CD4-positive, alpha-beta T cell treated with Interleukin-6 for 4 hours (primary cell): ENCODE data around the gene RNF19B.
A peak's percentile ranks its signal among the peaks of the same experiment; 100 is the strongest.
"Not testable (repeated sequence)": the region's sequence is repeated elsewhere in the genome, so short reads cannot be mapped to it uniquely, and the experiment has no call there.

ENCODE experiments used
- DNase-seq: peaks from one replicate; pipeline ENCODE4 v3.0.0-alpha.2; 2020; ENCODE audit warnings: mixed read lengths

RNF19B gene

DNA sequence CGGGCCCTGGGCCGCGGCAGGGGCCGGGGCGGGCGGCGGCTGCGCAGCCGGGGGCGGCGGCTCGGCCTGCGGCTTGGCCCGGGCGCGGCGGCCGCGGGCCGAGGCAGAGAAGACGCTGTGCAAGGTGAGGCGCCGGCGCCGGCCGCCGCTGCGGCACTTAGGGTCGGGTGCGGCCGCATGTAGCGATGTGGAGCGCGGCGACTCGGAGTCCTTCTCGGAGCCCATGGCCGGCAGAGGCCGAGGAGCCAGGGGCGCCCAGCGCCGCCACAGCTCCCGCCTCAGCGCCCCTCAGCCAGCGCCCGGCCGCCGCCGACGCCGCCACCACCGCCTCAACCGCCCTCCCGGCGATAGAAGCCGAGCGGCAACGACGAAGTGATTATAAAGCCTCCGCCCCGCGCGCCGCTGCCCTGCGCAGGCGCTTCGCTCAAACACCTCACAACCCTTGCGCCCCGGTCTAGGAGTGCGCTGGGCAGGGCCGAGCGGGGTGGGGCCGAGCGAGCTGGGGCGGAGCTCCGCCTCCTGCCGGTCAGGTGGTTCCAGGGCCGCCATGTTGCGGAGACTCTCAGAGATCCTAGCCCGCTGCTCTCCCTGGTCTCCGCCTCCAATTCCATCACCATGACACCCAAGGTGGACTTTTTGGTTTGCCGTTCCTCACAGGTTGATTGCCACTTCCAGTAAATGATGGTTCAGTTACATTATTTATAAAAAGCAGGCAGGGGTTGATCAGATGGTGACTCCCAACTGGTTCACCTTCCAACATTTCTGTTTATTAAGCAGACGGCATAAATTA, at the start of gene RNF19B:
Gene RNF19B (minus strand): TSS at position 349 of the 790 bp plus-strand sequence. CDS start 124 bp downstream, at position 225.
- DNase-seq = peak; percentile 96

DNA sequence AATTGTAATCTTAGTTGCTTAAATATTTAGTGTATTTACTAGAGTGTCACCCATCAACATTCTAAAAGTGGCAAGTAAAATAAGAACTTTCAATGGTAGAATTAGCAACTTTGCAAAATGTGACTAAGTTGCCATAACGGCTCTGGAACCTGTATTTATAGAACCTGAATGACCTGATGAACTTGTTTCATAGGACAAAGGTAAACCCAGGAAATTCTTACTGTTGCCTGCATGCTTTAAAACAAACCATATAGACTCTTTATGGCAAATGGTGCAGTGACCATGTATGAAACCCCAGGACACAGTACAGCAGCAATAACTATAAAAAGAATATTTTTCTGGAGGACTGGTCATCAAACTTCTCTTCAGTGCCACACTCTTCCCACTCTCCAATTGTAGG, 49.2 kb upstream of the RNF19B start:
- DNase-seq = no peak

DNA sequence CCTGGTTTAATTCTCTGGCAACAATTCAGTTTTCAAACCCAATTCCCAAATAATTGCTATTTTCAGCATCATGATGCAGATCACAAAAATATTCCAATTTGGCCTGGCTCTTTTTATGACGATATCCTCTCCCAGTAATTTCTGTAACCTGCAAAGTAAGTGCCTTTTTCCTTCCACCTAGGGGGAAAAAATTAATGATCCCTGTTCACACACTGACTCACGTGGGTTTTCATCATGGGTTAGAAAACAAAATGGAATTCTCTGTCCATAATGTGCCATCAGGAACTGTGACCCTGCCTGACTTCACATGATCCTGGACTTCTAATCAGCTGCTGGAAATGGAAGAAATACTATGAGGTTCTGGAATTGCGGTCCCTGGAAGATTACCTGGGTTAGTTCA, 47.6 kb upstream of the RNF19B start:
- DNase-seq = no peak

- DNase-seq = no peak
These were observed 46.5 kb upstream of the RNF19B start for GRCh38 chr1:33010932-33011731.

DNA sequence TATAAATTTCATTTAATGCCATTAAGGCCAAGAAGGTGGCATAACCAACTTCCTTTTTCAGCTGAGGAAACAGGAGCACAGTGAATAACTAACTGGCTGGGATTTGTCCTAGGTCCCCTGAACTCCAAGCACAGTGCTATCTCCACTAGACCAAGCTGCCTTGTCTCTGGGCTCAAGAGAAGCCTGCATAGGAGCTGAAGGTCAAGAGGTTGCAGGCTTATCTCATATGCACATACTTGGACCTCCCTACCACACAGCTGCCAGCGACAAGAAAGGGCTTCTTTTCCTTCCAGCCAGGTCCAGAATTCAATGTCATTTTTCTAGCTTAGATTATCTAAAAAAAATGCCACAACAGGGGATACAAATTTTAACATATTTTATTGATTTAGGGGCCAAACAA, 45.0 kb upstream of the RNF19B start:
- DNase-seq = no peak

- no peak for DNase-seq
These were observed 43.7 kb upstream of the RNF19B start for GRCh38 chr1:33008051-33008914.

DNA sequence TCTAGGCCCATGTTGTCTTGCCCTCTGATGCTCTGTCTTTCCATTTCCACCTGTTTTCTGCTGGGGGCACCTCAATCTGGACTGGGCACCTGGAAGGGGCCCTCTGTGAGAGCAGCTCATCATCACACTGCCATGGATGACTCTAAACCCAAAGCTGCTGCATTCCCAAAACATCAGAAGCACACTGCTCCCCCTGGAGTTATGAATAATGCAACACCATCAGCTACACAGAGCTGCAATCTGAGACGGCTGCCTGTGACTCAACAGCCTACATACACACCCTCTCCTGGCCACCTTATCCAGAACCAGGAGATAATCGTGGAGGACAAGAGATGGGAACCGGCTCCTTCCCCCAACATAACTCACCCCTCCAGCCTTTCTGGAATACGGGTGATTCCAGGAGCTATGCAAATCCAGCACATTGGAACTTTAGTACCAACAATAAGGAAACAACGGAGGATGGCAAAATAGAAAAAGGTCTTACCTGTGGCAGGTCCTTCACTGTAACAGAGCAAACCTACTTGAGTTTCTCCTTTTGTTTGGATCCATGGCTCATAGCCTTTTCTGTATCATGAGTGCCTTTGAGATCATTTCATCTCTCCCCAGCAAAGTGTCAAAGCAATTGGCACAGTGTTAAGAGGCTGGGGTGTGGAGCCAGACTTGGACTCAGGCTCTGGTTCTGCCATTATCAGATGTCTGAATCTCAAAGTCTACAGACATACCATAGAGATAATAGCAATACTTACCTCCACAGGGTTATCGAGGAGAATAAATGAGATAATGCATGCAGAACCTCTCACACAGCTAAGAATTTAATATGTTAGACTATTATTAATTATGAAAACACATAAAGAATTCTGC, 42.8 kb upstream of the RNF19B start:
- DNase-seq = peak; percentile 40

DNA sequence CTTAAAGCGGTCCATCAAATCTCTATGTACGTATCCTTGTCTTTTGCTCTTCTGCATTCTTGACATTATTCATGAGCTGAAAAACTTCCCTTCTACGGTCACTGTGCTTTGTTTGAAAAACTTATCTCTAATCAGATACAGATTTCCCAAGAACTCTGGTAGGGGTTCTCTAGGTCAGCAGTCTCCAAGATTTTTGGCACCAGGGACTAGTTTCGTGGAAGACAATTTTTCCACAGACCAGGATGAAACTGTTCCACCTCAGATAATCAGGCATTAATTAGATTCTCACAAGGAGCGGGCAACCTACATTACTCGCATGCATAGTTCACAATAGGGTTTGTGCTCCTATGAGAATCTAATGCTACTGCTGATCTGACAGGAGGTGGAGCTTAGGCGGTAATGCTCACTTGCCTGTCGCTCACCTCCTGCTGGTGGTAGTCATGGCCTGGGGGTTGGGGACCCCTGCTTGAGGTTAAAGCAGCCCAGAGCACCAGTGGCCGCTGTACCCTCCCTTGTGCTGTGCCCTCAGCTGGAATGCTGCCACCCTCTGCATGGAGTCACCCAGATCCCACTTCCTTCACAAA, 41.3 kb upstream of the RNF19B start:
- no peak for DNase-seq

- no peak for DNase-seq
These were observed 40.7 kb upstream of the RNF19B start for GRCh38 chr1:33005117-33005837.

GRCh38 chr1:33004613-33005012, 40.0 kb upstream of the RNF19B start:
- no peak for DNase-seq

- DNase-seq = no peak
These were observed 39.0 kb upstream of the RNF19B start for GRCh38 chr1:33003657-33004056.

- no peak for DNase-seq
These were observed 37.4 kb upstream of the RNF19B start for GRCh38 chr1:33002006-33002405.

- no peak for DNase-seq
These were observed 36.7 kb upstream of the RNF19B start for GRCh38 chr1:33001282-33001681.

DNA sequence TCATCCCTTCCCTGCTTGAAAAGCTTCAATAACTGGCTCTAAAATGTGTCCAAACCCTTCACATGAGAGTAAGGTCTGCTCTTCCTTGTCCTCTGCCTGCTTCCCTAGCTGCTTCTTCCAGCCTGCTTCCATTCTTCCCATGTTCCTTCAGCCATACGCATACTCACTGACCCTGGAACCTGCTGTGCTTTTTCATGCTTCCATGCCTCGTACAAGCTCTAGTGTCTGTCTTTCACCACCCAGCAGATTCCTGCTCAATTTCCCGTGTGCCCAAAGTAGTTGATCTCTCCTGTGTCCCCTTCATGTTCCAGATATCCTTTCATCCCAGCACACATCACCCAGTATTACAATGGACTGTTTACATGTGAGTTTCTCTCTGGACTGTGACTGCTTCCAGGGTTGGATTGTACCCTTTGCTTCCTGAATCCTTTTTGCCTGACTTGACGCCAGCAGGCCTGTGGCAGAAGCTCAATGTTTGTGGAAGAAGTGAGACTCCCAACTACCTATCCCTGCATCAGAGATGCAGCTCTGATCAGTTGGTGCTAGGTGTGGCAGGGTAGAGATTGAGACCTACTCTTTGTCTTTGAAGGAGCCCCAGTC, 35.9 kb upstream of the RNF19B start:
- no peak for DNase-seq

DNA sequence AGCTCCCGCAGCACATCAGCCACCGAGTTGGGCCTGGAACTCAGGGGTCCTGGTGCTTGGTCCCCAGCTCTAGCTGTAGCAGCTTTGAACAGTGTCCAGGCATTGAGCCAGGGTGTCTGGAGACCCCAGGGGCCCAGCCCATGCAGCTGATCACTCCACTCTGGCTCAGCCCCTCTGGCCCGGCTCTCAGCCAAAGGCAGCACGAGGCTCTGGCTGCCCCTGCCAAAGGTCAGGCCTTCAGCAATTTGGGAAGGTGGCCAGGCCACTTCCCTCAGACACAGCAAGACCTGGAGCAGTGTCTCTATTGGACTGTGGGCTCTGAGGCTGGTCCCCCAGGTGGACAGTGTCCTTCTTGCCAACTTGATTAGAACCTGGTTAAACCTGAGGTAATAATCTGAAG, 34.4 kb upstream of the RNF19B start:
- no peak for DNase-seq

DNA sequence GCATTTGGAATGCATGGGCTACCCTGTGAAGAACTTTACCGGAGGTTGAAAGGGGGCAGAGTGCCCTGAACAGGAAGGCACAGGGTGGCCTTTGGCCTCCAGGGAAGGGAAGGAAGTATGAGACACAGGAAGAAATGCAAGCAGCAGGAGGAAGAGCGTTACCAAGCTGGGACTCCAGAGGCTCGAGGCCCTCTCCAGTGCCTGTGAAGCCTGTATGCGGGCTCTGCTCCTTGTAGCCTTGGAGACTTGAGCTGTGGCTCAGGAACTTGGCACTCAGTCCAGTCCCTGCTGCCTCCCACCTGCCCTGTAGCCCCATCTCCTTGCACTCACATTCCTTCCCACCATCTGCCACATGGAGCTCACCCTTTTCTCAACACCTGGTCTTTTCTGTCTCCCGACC, 33.5 kb upstream of the RNF19B start:
- peak; percentile 7 for DNase-seq

- no peak for DNase-seq
These were observed 32.8 kb upstream of the RNF19B start for GRCh38 chr1:32997381-32997891.

DNA sequence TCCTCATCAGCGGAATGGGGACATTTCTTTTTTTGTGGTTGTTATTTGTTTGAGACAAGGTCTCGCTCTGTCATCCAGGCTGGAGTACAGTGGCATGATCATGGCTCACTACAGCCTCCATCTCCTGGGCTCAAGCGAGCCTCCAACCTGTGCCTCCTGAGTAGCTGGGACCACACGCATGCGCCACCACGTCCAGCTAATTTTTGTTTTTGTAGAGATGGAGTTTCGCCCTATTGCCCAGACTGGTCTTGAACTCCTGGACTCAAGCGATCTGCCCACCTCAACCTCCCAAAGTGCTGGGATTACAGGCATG, 28.7 kb upstream of the RNF19B start:
- not testable (repeated sequence) for DNase-seq

GRCh38 chr1:32992489-32993323, 28.1 kb upstream of the RNF19B start:
- peak; percentile 30 for DNase-seq
